ENCODE measurements around the gene TMEM97.

The TMEM97 gene

GRCh38 chr17:28271431-28271830 lies 47.6 kb upstream of the TMEM97 start:
- TF ChIP-seq ZNF18 (tag by site-specific recombination; IDR thresholded peaks at IDR 0.05) (no peak), ZNF132 (tag by site-specific recombination; IDR thresholded peaks at IDR 0.05; ENCODE audit: borderline replicate concordance) (no peak), ZNF449 (tag by site-specific recombination; IDR thresholded peaks at IDR 0.05) (no peak), GLIS1 (tag by site-specific recombination; IDR thresholded peaks at IDR 0.05) (no peak), ZNF350 (tag by site-specific recombination; IDR thresholded peaks at IDR 0.05) (no peak), ZNF37A (tag by site-specific recombination; IDR thresholded peaks at IDR 0.05) (no peak), ZNF2 (tag by site-specific recombination; IDR thresholded peaks at IDR 0.05) (no peak), ZNF600 (tag by site-specific recombination; IDR thresholded peaks at IDR 0.05) (no peak), ZNF571 (tag by site-specific recombination; IDR thresholded peaks at IDR 0.05) (no peak), ZNF10 (tag by site-specific recombination; IDR thresholded peaks at IDR 0.05) (no peak), ZBTB6 (tag by site-specific recombination; IDR thresholded peaks at IDR 0.05) (no peak), ZSCAN16 (tag by site-specific recombination; IDR thresholded peaks at IDR 0.05) (no peak), ZNF621 (tag by site-specific recombination; IDR thresholded peaks at IDR 0.05) (no peak), ZFP3 (tag by site-specific recombination; IDR thresholded peaks at IDR 0.05; ENCODE audit: low read depth) (no peak), ZNF426 (tag by site-specific recombination; IDR thresholded peaks at IDR 0.05) (no peak), ZNF416 (tag by site-specific recombination; IDR thresholded peaks at IDR 0.05) (no peak)
- TF ChIP-seq, protein P1, sequence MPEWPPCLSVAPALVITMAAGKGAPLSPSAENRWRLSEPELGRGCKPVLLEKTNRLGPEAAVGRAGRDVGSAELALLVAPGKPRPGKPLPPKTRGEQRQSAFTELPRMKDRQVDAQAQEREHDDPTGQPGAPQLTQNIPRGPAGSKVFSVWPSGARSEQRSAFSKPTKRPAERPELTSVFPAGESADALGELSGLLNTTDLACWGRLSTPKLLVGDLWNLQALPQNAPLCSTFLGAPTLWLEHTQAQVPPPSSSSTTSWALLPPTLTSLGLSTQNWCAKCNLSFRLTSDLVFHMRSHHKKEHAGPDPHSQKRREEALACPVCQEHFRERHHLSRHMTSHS (tag by site-specific recombination; IDR thresholded peaks at IDR 0.05), result no peak
- TF ChIP-seq, protein P2, sequence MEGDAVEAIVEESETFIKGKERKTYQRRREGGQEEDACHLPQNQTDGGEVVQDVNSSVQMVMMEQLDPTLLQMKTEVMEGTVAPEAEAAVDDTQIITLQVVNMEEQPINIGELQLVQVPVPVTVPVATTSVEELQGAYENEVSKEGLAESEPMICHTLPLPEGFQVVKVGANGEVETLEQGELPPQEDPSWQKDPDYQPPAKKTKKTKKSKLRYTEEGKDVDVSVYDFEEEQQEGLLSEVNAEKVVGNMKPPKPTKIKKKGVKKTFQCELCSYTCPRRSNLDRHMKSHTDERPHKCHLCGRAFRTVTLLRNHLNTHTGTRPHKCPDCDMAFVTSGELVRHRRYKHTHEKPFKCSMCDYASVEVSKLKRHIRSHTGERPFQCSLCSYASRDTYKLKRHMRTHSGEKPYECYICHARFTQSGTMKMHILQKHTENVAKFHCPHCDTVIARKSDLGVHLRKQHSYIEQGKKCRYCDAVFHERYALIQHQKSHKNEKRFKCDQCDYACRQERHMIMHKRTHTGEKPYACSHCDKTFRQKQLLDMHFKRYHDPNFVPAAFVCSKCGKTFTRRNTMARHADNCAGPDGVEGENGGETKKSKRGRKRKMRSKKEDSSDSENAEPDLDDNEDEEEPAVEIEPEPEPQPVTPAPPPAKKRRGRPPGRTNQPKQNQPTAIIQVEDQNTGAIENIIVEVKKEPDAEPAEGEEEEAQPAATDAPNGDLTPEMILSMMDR (tag by site-specific recombination; IDR thresholded peaks at IDR 0.05), result no peak
- TF ChIP-seq, protein P3, sequence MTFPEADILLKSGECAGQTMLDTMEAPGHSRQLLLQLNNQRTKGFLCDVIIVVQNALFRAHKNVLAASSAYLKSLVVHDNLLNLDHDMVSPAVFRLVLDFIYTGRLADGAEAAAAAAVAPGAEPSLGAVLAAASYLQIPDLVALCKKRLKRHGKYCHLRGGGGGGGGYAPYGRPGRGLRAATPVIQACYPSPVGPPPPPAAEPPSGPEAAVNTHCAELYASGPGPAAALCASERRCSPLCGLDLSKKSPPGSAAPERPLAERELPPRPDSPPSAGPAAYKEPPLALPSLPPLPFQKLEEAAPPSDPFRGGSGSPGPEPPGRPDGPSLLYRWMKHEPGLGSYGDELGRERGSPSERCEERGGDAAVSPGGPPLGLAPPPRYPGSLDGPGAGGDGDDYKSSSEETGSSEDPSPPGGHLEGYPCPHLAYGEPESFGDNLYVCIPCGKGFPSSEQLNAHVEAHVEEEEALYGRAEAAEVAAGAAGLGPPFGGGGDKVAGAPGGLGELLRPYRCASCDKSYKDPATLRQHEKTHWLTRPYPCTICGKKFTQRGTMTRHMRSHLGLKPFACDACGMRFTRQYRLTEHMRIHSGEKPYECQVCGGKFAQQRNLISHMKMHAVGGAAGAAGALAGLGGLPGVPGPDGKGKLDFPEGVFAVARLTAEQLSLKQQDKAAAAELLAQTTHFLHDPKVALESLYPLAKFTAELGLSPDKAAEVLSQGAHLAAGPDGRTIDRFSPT (tag by site-specific recombination; IDR thresholded peaks at IDR 0.05), result no peak
- POLR2A ChIA-PET, result no interaction called here
- no peak overlapping the region for H3K27ac ChIP-seq (ENCODE audit: extremely low read depth, low read depth, low read length)
- H3K4me3 ChIP-seq (ENCODE audit: low read depth, low read length), result no peak overlapping the region
- H3K4me1 ChIP-seq (ENCODE audit: control insufficient read depth, insufficient read depth, low read length), result no peaks in the 10 kb centered on the region
- CTCF ChIA-PET, result interaction anchor here (0.7 to 2.1 kb wide), 2 partner anchors 20 to 144 kb away, joined by 3 to 8 read pairs; no protein-coding TSS in a partner anchor
- H3K36me3 ChIP-seq (ENCODE audit: control insufficient read depth in 2 of 2, insufficient read depth in 1 of 2, low read length in 2 of 2), result no peaks in the 10 kb centered on the region
- H3K9me3 ChIP-seq (ENCODE audit: control insufficient read depth, insufficient read depth, low read depth, low read length), result no peaks in the 10 kb centered on the region
